ENCODE data around the gene OSTN.

DNA sequence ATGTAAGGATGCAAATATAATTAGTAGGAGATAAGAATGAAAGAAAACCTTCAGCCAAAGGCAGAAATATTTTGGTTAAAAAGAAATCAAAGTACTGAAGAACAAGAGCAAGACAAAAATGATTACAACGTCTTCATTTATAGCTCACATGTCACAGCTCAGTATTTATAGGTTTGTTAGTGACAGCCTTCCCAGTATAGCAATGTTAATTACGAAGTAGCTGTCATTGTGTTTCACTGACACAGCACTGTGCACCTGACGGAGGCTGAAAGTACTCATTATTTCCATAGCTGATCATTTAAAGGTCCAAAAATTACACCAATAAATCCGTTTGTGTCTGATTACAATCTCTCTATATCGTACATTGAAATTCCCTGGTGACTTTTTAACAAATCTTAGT is 561 bp upstream of the OSTN start:
- TF ChIP-seq, protein P1, sequence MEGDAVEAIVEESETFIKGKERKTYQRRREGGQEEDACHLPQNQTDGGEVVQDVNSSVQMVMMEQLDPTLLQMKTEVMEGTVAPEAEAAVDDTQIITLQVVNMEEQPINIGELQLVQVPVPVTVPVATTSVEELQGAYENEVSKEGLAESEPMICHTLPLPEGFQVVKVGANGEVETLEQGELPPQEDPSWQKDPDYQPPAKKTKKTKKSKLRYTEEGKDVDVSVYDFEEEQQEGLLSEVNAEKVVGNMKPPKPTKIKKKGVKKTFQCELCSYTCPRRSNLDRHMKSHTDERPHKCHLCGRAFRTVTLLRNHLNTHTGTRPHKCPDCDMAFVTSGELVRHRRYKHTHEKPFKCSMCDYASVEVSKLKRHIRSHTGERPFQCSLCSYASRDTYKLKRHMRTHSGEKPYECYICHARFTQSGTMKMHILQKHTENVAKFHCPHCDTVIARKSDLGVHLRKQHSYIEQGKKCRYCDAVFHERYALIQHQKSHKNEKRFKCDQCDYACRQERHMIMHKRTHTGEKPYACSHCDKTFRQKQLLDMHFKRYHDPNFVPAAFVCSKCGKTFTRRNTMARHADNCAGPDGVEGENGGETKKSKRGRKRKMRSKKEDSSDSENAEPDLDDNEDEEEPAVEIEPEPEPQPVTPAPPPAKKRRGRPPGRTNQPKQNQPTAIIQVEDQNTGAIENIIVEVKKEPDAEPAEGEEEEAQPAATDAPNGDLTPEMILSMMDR (IDR thresholded peaks at IDR 0.05; ENCODE audit: borderline replicate concordance, extremely low read depth, low read length, poor library complexity, severe bottlenecking), result no peak
- TF ChIP-seq EZH2 (IDR thresholded peaks at IDR 0.05; ENCODE audit: borderline replicate concordance, low read depth, low read length, severe bottlenecking), result no peak
